WERI-Rb-1 (cell line): ENCODE measurements around the gene COMMD7.
A peak's percentile ranks its signal among the peaks of the same experiment; 100 is the strongest.

Experiments used
- DNase-seq: peaks from one replicate; pipeline ENCODE4 v3.0.0-alpha.2; 2020
- H3K27ac ChIP-seq: fragments of 250-450 bp; sonication (Bioruptor Pico); 2 replicates; pipeline ENCODE4 v1.5.1; 2020; ENCODE audit warnings: mild to moderate bottlenecking, moderate library complexity
- H3K27me3 ChIP-seq: fragments of 250-450 bp; sonication (Bioruptor Pico); 2 replicates; pipeline ENCODE4 v1.5.1; 2021; ENCODE audit warnings: mild to moderate bottlenecking, low read depth, moderate library complexity; ENCODE audit not compliant: insufficient read depth, severe bottlenecking
- H3K36me3 ChIP-seq: fragments of 250-450 bp; sonication (Bioruptor Pico); 2 replicates; pipeline ENCODE4 v1.5.1; 2020; ENCODE audit warnings: mild to moderate bottlenecking, moderate library complexity
- H3K4me3 ChIP-seq: 2 replicates; pipeline ENCODE4 v1.5.1; 2011; ENCODE audit warnings: low read depth, mild to moderate bottlenecking, control low read depth, low read length
- H3K9me3 ChIP-seq: fragments of 250-450 bp; sonication (Bioruptor Pico); 2 replicates; pipeline ENCODE4 v1.5.1; 2021; ENCODE audit warnings: mild to moderate bottlenecking, moderate library complexity; ENCODE audit not compliant: severe bottlenecking
- CTCF ChIP-seq: IDR thresholded peaks from 2 replicates; pipeline ENCODE4 v1.5.1; 2011; ENCODE audit warnings: low read depth, mild to moderate bottlenecking, control low read depth, inconsistent platforms, low read length

The COMMD7 gene

GRCh38 chr20:32685541-32686529, 57.4 kb downstream of the COMMD7 start:
- no peaks in the 10 kb centered on the region for H3K36me3 ChIP-seq

GRCh38 chr20:32682508-32682987, 60.7 kb downstream of the COMMD7 start:
- H3K27ac ChIP-seq: no peak overlapping the region
- H3K27me3 ChIP-seq: no peaks in the 10 kb centered on the region
- no peak for DNase-seq
- H3K9me3 ChIP-seq: no peaks in the 10 kb centered on the region
- no peak for TF ChIP-seq CTCF
- H3K4me3 ChIP-seq: no peak overlapping the region
- H3K36me3 ChIP-seq: no peaks in the 10 kb centered on the region

More at GRCh38 chr20:32685541-32686529, 57.4 kb downstream of the COMMD7 start:
- Histone ChIP-seq H3K4me3 (no peak overlapping the region), H3K27ac (peak overlapping the region; percentile 44), H3K27me3 (no peaks in the 10 kb centered on the region), H3K9me3 (no peaks in the 10 kb centered on the region)
- peak; percentile 67 for DNase-seq
- TF ChIP-seq CTCF: no peak

GRCh38 chr20:32681175-32682084, 61.8 kb downstream of the COMMD7 start:
- Histone ChIP-seq H3K27ac (peak overlapping the region; percentile 86), H3K9me3 (no peaks in the 10 kb centered on the region), H3K36me3 (no peaks in the 10 kb centered on the region), H3K4me3 (no peak overlapping the region), H3K27me3 (no peaks in the 10 kb centered on the region)
- DNase-seq: peak; percentile 92
- TF ChIP-seq CTCF: no peak

- Histone ChIP-seq H3K27ac (peak overlapping the region; percentile 86), H3K36me3 (no peaks in the 10 kb centered on the region), H3K27me3 (no peaks in the 10 kb centered on the region), H3K9me3 (no peaks in the 10 kb centered on the region), H3K4me3 (no peak overlapping the region)
- no peak for DNase-seq
- no peak for TF ChIP-seq CTCF
Observed at GRCh38 chr20:32680544-32681174, 62.6 kb downstream of the COMMD7 start.

GRCh38 chr20:32678948-32679347, 64.3 kb downstream of the COMMD7 start:
- Histone ChIP-seq H3K27ac (no peak overlapping the region), H3K27me3 (no peaks in the 10 kb centered on the region), H3K4me3 (no peak overlapping the region), H3K9me3 (no peaks in the 10 kb centered on the region), H3K36me3 (no peaks in the 10 kb centered on the region)
- TF ChIP-seq CTCF: no peak
- no peak for DNase-seq
